K562 (cell line): Measurements from ENCODE around the gene LRRC7. TPM values are rescaled to one million over a fixed set of nuclear protein-coding genes. Genes with fewer than 3 reads are reported as not detected.

ENCODE experiments used
- ATAC-seq: fragments of 200-7000 bp; cut with Tn5 transposase; 3 replicates; pipeline ENCODE4 v1.9.1; 2020; ENCODE audit warnings: moderate library complexity
- BruUV-seq: library from RNA; stranded (reverse); fragments of 400-500 nt; replicated peaks from 2 replicates; lab custom pipeline; 2021; lab: Mats Ljungman, UMichigan
- CTCF ChIA-PET: fragments of 300-600 bp; formaldehyde crosslinking; extraction: SDS; loops from one replicate; lab custom pipeline; 2021; ENCODE audit warnings: low intra/inter-chr PET ratio; lab: Yijun Ruan, JAX
- POLR2A ChIA-PET: fragments of 300-600, 350-650 bp; sonication (Branson Sonifier 250); formaldehyde crosslinking; extraction: SDS; loops from one replicate; lab custom pipeline; 2021; ENCODE audit warnings: antibody characterized with exemption, inconsistent platforms; lab: Yijun Ruan, JAX
- DNase-seq, 4 experiments: peaks; one replicate each; pipeline versions ENCODE4 v3.0.0 to v3.0.0-alpha.2; 2011 to 2018; ENCODE audit warnings: low spot score in 3 of 4, mixed read lengths in 3 of 4; ENCODE audit errors: extremely low read depth in 1 of 4
- FAIRE-seq: peaks from 2 replicates; lab custom pipeline; 2011; peaks lifted over from hg19 to GRCh38; lab: Jason Lieb, UNC
- H2AFZ ChIP-seq: 2 replicates; pipeline ENCODE4 v1.6.0; 2011; ENCODE audit warnings: low read depth, low read length, control low read depth, inconsistent platforms
- H3K27ac ChIP-seq: fragments of 200-600 bp; 3 replicates; pipeline ENCODE4 v1.8.0; 2011; ENCODE audit warnings: low read depth, mild to moderate bottlenecking, control low read depth, inconsistent platforms, low read length, moderate library complexity, mixed read lengths; ENCODE audit errors: extremely low read depth
- H3K27me3 ChIP-seq, 2 experiments: fragments of 300-600 bp in 1 of 2; 2 replicates in 1 of 2; 3 replicates in 1 of 2; pipeline versions ENCODE4 v1.6.0 to v1.8.0; 2011; ENCODE audit warnings: inconsistent platforms in 2 of 2, low read length in 2 of 2, mild to moderate bottlenecking in 1 of 2, mixed read lengths in 1 of 2, moderate library complexity in 1 of 2; ENCODE audit not compliant: control insufficient read depth in 2 of 2, insufficient read depth in 2 of 2
- H3K36me3 ChIP-seq: fragments of 300-600 bp; 3 replicates; pipeline ENCODE4 v1.8.0; 2011; ENCODE audit warnings: mild to moderate bottlenecking, low read length, inconsistent platforms; ENCODE audit not compliant: control insufficient read depth, insufficient read depth
- H3K4me1 ChIP-seq, 2 experiments: fragments of 200-600 bp in 1 of 2; replicated peaks in 1 of 2; 2 replicates in 1 of 2; 3 replicates in 1 of 2; pipeline versions ENCODE4 v1.5.1 to v1.8.0; 2011; ENCODE audit warnings: inconsistent platforms in 2 of 2, low read length in 2 of 2, mild to moderate bottlenecking in 1 of 2, mixed read lengths in 1 of 2, moderate library complexity in 1 of 2; ENCODE audit not compliant: control insufficient read depth in 2 of 2, insufficient read depth in 2 of 2
- H3K4me2 ChIP-seq: 2 replicates; pipeline ENCODE4 v1.6.1; 2011; ENCODE audit warnings: low read length, control low read depth, inconsistent platforms, mixed read lengths; ENCODE audit not compliant: insufficient read depth
- H3K4me3 ChIP-seq: fragments of 200-600 bp; sonication (generic), shearing (Covaris generic); 2 replicates; pipeline ENCODE4 v1.5.1; 2016; ENCODE audit warnings: control low read depth, inconsistent platforms
- H3K79me2 ChIP-seq: fragments of 200-600 bp; 3 replicates; pipeline ENCODE4 v1.8.0; 2011; ENCODE audit warnings: low read length, inconsistent platforms; ENCODE audit not compliant: control insufficient read depth, insufficient read depth
- H3K9ac ChIP-seq, 2 experiments: 2 replicates each; pipeline versions ENCODE4 v1.6.0 to v1.6.1; 2011; ENCODE audit warnings: low read depth in 2 of 2, low read length in 2 of 2, control low read depth in 1 of 2, inconsistent platforms in 1 of 2, mild to moderate bottlenecking in 1 of 2, mixed read lengths in 1 of 2; ENCODE audit not compliant: insufficient read depth in 1 of 2
- H3K9me1 ChIP-seq: one replicate; pipeline ENCODE4 v1.6.0; 2011; ENCODE audit warnings: inconsistent platforms, mild to moderate bottlenecking, low read length, moderate library complexity; ENCODE audit not compliant: control insufficient read depth, insufficient read depth
- H3K9me3 ChIP-seq: replicated peaks from 2 replicates; pipeline ENCODE4 v1.5.1; 2011; ENCODE audit warnings: low read depth, low read length, inconsistent platforms; ENCODE audit not compliant: control insufficient read depth, insufficient read depth
- H4K20me1 ChIP-seq: replicated peaks from 2 replicates; pipeline ENCODE4 v1.6.1; 2011; ENCODE audit warnings: low read length, inconsistent platforms, mixed read lengths; ENCODE audit not compliant: control insufficient read depth, insufficient read depth
- DEAF1 ChIP-seq: fragments of 450-650 bp; formaldehyde crosslinking; IDR thresholded peaks from 2 replicates; pipeline ENCODE4 v1.4.0; 2020; ENCODE audit warnings: mild to moderate bottlenecking, moderate library complexity
- NFIX ChIP-seq: fragments of 250-450 bp; sonication (Bioruptor Pico); IDR thresholded peaks from 2 replicates; pipeline ENCODE4 v1.4.0; 2020; ENCODE audit warnings: low read depth, mild to moderate bottlenecking, moderate library complexity
- RAD21 ChIP-seq, 2 experiments: fragments of 250-450 bp in 1 of 2; fragments of 450-650 bp in 1 of 2; sonication (Bioruptor Pico) in 1 of 2; formaldehyde crosslinking in 1 of 2; IDR thresholded peaks in 1 of 2; conservative IDR thresholded peaks in 1 of 2; 2 replicates each; pipeline versions ENCODE4 v1.4.0 to v1.8.0; 2020 to 2022; ENCODE audit warnings: mild to moderate bottlenecking in 2 of 2, moderate library complexity in 1 of 2
- TARDBP ChIP-seq: fragments of 450-650 bp; IDR thresholded peaks from 2 replicates; pipeline ENCODE4 v1.6.1; 2016
- TFE3 ChIP-seq: fragments of 450-650 bp; formaldehyde crosslinking; IDR thresholded peaks from 2 replicates; pipeline ENCODE4 v1.4.0; 2020; ENCODE audit warnings: mild to moderate bottlenecking, mixed read lengths
- ZNF212 ChIP-seq: fragments of 450-650 bp; formaldehyde crosslinking; IDR thresholded peaks from 2 replicates; pipeline ENCODE4 v1.4.0; 2020; ENCODE audit warnings: mild to moderate bottlenecking
- ZNF384 ChIP-seq: IDR thresholded peaks from 2 replicates; pipeline ENCODE4 v1.6.1; 2012; ENCODE audit warnings: low read depth, low read length, improper control_type of control experiment
- WGBS: fragments of 100-300 bp; shearing (Covaris generic); methylation state at CpG from one replicate; pipeline ENCODE4 v1.1.6; 2016; ENCODE audit warnings: low coverage, mixed read lengths; ENCODE audit not compliant: insufficient coverage; ENCODE audit errors: missing lambda C conversion rate; 5-methylcytosine and 5-hydroxymethylcytosine counted together
- in situ Hi-C: fragments of 300-500 bp; cut with MboI; formaldehyde crosslinking; loops from 4 replicates; pipeline ENCODE4 v1.15.0; 2018; ENCODE audit warnings: inconsistent platforms, mixed read lengths
- intact Hi-C: fragments of 100-400 bp; cut with micrococcal nuclease; formaldehyde crosslinking; loops from 2 replicates; pipeline ENCODE4 v1.14.2; 2022
- polyA plus RNA-seq, 8 experiments: library from polyadenylated mRNA; depleted of rRNA in 4 of 8; stranded (reverse) in 5 of 8; unstranded in 3 of 8; fragments of >200 nt; fragmentation: Nextera tagmentation in 2 of 8; fragmentation: Illumina TruSeq in 1 of 8; extraction: Ambion mirVana in 2 of 8; extraction: Trizol in 1 of 8; gene quantifications; 2 replicates each; pipeline versions ENCODE4 v1.2.1 to v1.2.3, GENCODE V29; 2011 to 2014; ENCODE audit warnings: inconsistent platforms in 1 of 8, missing spikeins in 1 of 8
- total RNA-seq, 7 experiments: library from RNA; depleted of rRNA in 6 of 7; stranded (reverse); fragments of >200 nt in 6 of 7; fragmentation: Illumina TruSeq in 2 of 7; extraction: Trizol in 2 of 7; gene quantifications; 2 replicates each; pipeline versions ENCODE4 v1.2.1 to v1.2.3, GENCODE V29; 2011 to 2021; ENCODE audit warnings: low replicate concordance in 1 of 7
- TF ChIP-seq, protein P1 (sequence below): fragments of 200-800 bp; sonication (Bioruptor generic); IDR thresholded peaks from 2 replicates; pipeline ENCODE4 v1.6.1; 2017; ENCODE audit warnings: missing genetic modification characterization, missing compliant biosample characterization
- TF ChIP-seq, protein P2 (sequence below), 3 experiments: IDR thresholded peaks in 2 of 3; conservative IDR thresholded peaks in 1 of 3; 2 replicates each; pipeline ENCODE4 v1.5.1; 2011 to 2012; ENCODE audit warnings: low read length in 3 of 3, mild to moderate bottlenecking in 3 of 3, control low read depth in 2 of 3, improper control_type of control experiment in 1 of 3, inconsistent platforms in 1 of 3, low read depth in 1 of 3, mixed read lengths in 1 of 3, moderate library complexity in 1 of 3; ENCODE audit not compliant: insufficient read depth in 2 of 3

The LRRC7 gene
- total and polyA plus RNA-seq, 9 of the 15 experiments (the other 6 are each of a cell fraction or from before 2014, with no cell fraction given), result 0.09 to 0.94 (median 0.49) TPM

- CTCF ChIA-PET, result interaction anchor here (0.6 to 3.7 kb wide), 3 partner anchors 25 to 1731 kb away, joined by 3 to 13 read pairs (median 3); no protein-coding TSS in a partner anchor
Observed at GRCh38 chr1:70143048-70143659, 575.4 kb downstream of the LRRC7 start.

More at GRCh38 chr1:70143048-70143659, 575.4 kb downstream of the LRRC7 start:
- Histone ChIP-seq H3K9me1 (no peaks in the 10 kb centered on the region), H3K79me2 (no peaks in the 10 kb centered on the region), H3K27me3 (no peaks in the 10 kb centered on the region), H3K4me1 (0 out of 5 replicates have a peak, but pooled peaks cover 0 to 5% of the 10 kb centered on the region in 2 experiments), H3K27ac (no peak overlapping the region), H3K36me3 (peaks cover 9% of the 10 kb centered on the region; the same call in 2 of the 3 replicates), H3K4me2 (no peak overlapping the region), H3K9ac (no peak overlapping the region), H4K20me1 (no peaks in the 10 kb centered on the region), H2AFZ (no peak overlapping the region), H3K4me3 (no peak overlapping the region), H3K9me3 (no peaks in the 10 kb centered on the region)
- peak; percentile 53 for ATAC-seq
- in situ Hi-C loops (loop anchor here (25.0 kb wide), 1 partner anchor 1656 kb away; the partner anchor contains the start of gene DEPDC1), intact Hi-C loops (no loop called here)
- TF ChIP-seq, protein P1, sequence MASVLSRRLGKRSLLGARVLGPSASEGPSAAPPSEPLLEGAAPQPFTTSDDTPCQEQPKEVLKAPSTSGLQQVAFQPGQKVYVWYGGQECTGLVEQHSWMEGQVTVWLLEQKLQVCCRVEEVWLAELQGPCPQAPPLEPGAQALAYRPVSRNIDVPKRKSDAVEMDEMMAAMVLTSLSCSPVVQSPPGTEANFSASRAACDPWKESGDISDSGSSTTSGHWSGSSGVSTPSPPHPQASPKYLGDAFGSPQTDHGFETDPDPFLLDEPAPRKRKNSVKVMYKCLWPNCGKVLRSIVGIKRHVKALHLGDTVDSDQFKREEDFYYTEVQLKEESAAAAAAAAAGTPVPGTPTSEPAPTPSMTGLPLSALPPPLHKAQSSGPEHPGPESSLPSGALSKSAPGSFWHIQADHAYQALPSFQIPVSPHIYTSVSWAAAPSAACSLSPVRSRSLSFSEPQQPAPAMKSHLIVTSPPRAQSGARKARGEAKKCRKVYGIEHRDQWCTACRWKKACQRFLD (CRISPR knock-in tag), result no peak
- no peak for TF ChIP-seq TARDBP
- peak; percentile 15 to 46; a peak in 3 of 4 replicates for TF ChIP-seq RAD21 (CRISPR knock-in tag; conservative IDR thresholded peaks at IDR 0.05 in 1 of 2, IDR thresholded peaks at IDR 0.05 in 1 of 2)
- TF ChIP-seq, protein P2, sequence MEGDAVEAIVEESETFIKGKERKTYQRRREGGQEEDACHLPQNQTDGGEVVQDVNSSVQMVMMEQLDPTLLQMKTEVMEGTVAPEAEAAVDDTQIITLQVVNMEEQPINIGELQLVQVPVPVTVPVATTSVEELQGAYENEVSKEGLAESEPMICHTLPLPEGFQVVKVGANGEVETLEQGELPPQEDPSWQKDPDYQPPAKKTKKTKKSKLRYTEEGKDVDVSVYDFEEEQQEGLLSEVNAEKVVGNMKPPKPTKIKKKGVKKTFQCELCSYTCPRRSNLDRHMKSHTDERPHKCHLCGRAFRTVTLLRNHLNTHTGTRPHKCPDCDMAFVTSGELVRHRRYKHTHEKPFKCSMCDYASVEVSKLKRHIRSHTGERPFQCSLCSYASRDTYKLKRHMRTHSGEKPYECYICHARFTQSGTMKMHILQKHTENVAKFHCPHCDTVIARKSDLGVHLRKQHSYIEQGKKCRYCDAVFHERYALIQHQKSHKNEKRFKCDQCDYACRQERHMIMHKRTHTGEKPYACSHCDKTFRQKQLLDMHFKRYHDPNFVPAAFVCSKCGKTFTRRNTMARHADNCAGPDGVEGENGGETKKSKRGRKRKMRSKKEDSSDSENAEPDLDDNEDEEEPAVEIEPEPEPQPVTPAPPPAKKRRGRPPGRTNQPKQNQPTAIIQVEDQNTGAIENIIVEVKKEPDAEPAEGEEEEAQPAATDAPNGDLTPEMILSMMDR (IDR thresholded peaks at IDR 0.05 in 2 of 3, conservative IDR thresholded peaks at IDR 0.05 in 1 of 3; ENCODE audit: insufficient read depth in 2 of 3, low read depth in 1 of 3, low read length in 3 of 3), result peak in 1 of 3 experiments; percentile 34; a peak in 2 of 6 replicates
- TF ChIP-seq TFE3 (CRISPR knock-in tag), result no peak
- no peak for TF ChIP-seq ZNF212 (CRISPR knock-in tag)
- TF ChIP-seq ZNF384, result peak; percentile 81
- TF ChIP-seq DEAF1 (CRISPR knock-in tag), result 0 out of 2 replicates have a peak, but pooled peaks have one; percentile 5
- TF ChIP-seq NFIX (CRISPR knock-in tag), result no peak
- POLR2A ChIA-PET, result interaction anchor here (0.6 to 1.6 kb wide), 3 partner anchors 14 to 212 kb away, joined by 3 to 4 read pairs (median 3); partner anchors contain the start of genes ANKRD13C and SRSF11
- no peak for FAIRE-seq
- WGBS, result 48% methylated on average over 4 of the region's 4 CpGs
- no peak for DNase-seq
- no TSS peak for BruUV-seq
